LNCAP (cell line): Measurements from ENCODE around the gene TBC1D4.

Experiments
- CTCF ChIP-seq: fragments of 450-650 bp; IDR thresholded peaks from 2 replicates; pipeline ENCODE4 v1.5.1; 2017; ENCODE audit warnings: mild to moderate bottlenecking

Gene TBC1D4

GRCh38 chr13:75482820-75483079 is 781 bp upstream of the TBC1D4 start:
- no peak for TF ChIP-seq CTCF

GRCh38 chr13:75481176-75482069 is 546 bp downstream of the TBC1D4 start:
- no peak for TF ChIP-seq CTCF

- no peak for TF ChIP-seq CTCF
These were observed 1.2 kb downstream of the TBC1D4 start for GRCh38 chr13:75480671-75481175.

- no peak for TF ChIP-seq CTCF
These were observed 2.7 kb downstream of the TBC1D4 start for GRCh38 chr13:75479102-75479740.

- no peak for TF ChIP-seq CTCF
These were observed 3.3 kb downstream of the TBC1D4 start for GRCh38 chr13:75478659-75479058.

GRCh38 chr13:75474956-75475355 is 7.0 kb downstream of the TBC1D4 start:
- no peak for TF ChIP-seq CTCF

- TF ChIP-seq CTCF = no peak
These were observed 8.5 kb downstream of the TBC1D4 start for GRCh38 chr13:75473468-75473867.
